GM18858 (cell line): Measurements from ENCODE around the gene UBAC1.
A peak's percentile ranks its signal among the peaks of the same experiment; 100 is the strongest.

Experiments
- ATAC-seq: cut with Tn5 transposase; IDR thresholded peaks from one replicate; pipeline ENCODE4 v1.9.1; 2021; ENCODE audit not compliant: unreplicated experiment

The UBAC1 gene

GRCh38 chr9:135961277-135961715, at the start of gene UBAC1:
UBAC1 (minus strand) TSS chr9:135961373; CDS start chr9:135961162, 211 bp downstream.
- ATAC-seq, result peak; percentile 85

- ATAC-seq, result no peak
Measured at GRCh38 chr9:136010615-136011361, 49.6 kb upstream of the UBAC1 start.

GRCh38 chr9:136010176-136010575, 49.0 kb upstream of the UBAC1 start:
- ATAC-seq, result no peak

- ATAC-seq, result no peak
Measured at GRCh38 chr9:136009516-136009915, 48.3 kb upstream of the UBAC1 start.

- ATAC-seq, result no peak
Measured at GRCh38 chr9:136008693-136008997, 47.5 kb upstream of the UBAC1 start.

GRCh38 chr9:136007934-136008692, 46.9 kb upstream of the UBAC1 start:
- no peak for ATAC-seq

- no peak for ATAC-seq
Measured at GRCh38 chr9:136007276-136007933, 46.2 kb upstream of the UBAC1 start.

- no peak for ATAC-seq
Measured at GRCh38 chr9:136006169-136006568, 45.0 kb upstream of the UBAC1 start.

- no peak for ATAC-seq
Measured at GRCh38 chr9:136004712-136005111, 43.5 kb upstream of the UBAC1 start.

- ATAC-seq, result no peak
Measured at GRCh38 chr9:136004219-136004618, 43.0 kb upstream of the UBAC1 start.

GRCh38 chr9:136003411-136004218, 42.4 kb upstream of the UBAC1 start:
- ATAC-seq, result no peak

GRCh38 chr9:136002881-136003280, 41.7 kb upstream of the UBAC1 start:
- ATAC-seq, result no peak

- no peak for ATAC-seq
Measured at GRCh38 chr9:136002215-136002614, 41.0 kb upstream of the UBAC1 start.

GRCh38 chr9:136001231-136001630, 40.1 kb upstream of the UBAC1 start:
- no peak for ATAC-seq

GRCh38 chr9:135998410-135999071, 37.4 kb upstream of the UBAC1 start:
- ATAC-seq, result no peak

GRCh38 chr9:135998016-135998380, 36.8 kb upstream of the UBAC1 start:
- ATAC-seq, result no peak

GRCh38 chr9:135997090-135998015, 36.2 kb upstream of the UBAC1 start:
- ATAC-seq, result no peak

GRCh38 chr9:135995816-135996215, 34.6 kb upstream of the UBAC1 start:
- no peak for ATAC-seq

- no peak for ATAC-seq
Measured at GRCh38 chr9:135994501-135995192, 33.5 kb upstream of the UBAC1 start.
